Endothelial cell (in vitro differentiated cells): ENCODE data around the gene CASP8. TPM values are rescaled to one million over a fixed set of nuclear protein-coding genes. Genes with fewer than 3 reads are reported as not detected.

ENCODE experiments used
- DNase-seq: peaks from one replicate; pipeline ENCODE4 v3.0.0; 2021; ENCODE audit warnings: low spot score
- H3K27ac Mint-ChIP-seq: one replicate; pipeline ENCODE4 v1.8.0; 2021; ENCODE audit warnings: mixed read lengths, inconsistent platforms; ENCODE audit not compliant: unreplicated experiment
- H3K27me3 Mint-ChIP-seq: one replicate; pipeline ENCODE4 v1.8.0; 2021; ENCODE audit warnings: mild to moderate bottlenecking, moderate library complexity, mixed read lengths, inconsistent platforms; ENCODE audit not compliant: unreplicated experiment
- H3K36me3 Mint-ChIP-seq: one replicate; pipeline ENCODE4 v1.8.0; 2021; ENCODE audit warnings: mild to moderate bottlenecking, low read depth, mixed read lengths, inconsistent platforms; ENCODE audit not compliant: unreplicated experiment
- H3K4me1 Mint-ChIP-seq: one replicate; pipeline ENCODE4 v1.8.0; 2021; ENCODE audit warnings: mild to moderate bottlenecking, mixed read lengths, inconsistent platforms; ENCODE audit not compliant: unreplicated experiment
- H3K4me3 Mint-ChIP-seq: one replicate; pipeline ENCODE4 v1.8.0; 2021; ENCODE audit warnings: mild to moderate bottlenecking, mixed read lengths, inconsistent platforms; ENCODE audit not compliant: unreplicated experiment
- H3K9me3 Mint-ChIP-seq: one replicate; pipeline ENCODE4 v1.8.0; 2021; ENCODE audit warnings: mixed read lengths, inconsistent platforms; ENCODE audit not compliant: unreplicated experiment
- CTCF ChIP-seq: fragments of 200-600 bp; sonication (generic); IDR thresholded peaks from one replicate; pipeline ENCODE4 v1.5.0; 2021; ENCODE audit warnings: antibody characterized with exemption; ENCODE audit not compliant: unreplicated experiment
- total RNA-seq: library from RNA; stranded (reverse); fragmentation: NEBNext Ultra II Directional; extraction: Animal tissue kit (Norgen Biotek cat#: 25700); gene quantifications from one replicate; pipeline ENCODE4 v1.2.1, GENCODE V29; 2021; ENCODE audit not compliant: unreplicated experiment

CASP8 gene
- total RNA-seq, 1 donor from 2014 or later = 14.9 TPM

GRCh38 chr2:201258666-201259615 lies 1.4 kb upstream of the CASP8 start:
- DNase-seq = no peak
- peak overlapping the region; percentile 92 for H3K4me3 Mint-ChIP-seq
- peaks cover 16% of the 10 kb centered on the region for H3K27me3 Mint-ChIP-seq
- peaks cover 5% of the 10 kb centered on the region for H3K36me3 Mint-ChIP-seq
- TF ChIP-seq CTCF = no peak
- H3K9me3 Mint-ChIP-seq = no peaks in the 10 kb centered on the region
- peak overlapping the region; percentile 100 for H3K27ac Mint-ChIP-seq
- peaks cover 44% of the 10 kb centered on the region for H3K4me1 Mint-ChIP-seq

GRCh38 chr2:201261471-201261870 lies 1.1 kb downstream of the CASP8 start:
- no peaks in the 10 kb centered on the region for H3K9me3 Mint-ChIP-seq
- H3K4me1 Mint-ChIP-seq = peaks cover 52% of the 10 kb centered on the region
- H3K36me3 Mint-ChIP-seq = peaks cover 5% of the 10 kb centered on the region
- no peak for TF ChIP-seq CTCF
- peaks cover 16% of the 10 kb centered on the region for H3K27me3 Mint-ChIP-seq
- H3K27ac Mint-ChIP-seq = no peak overlapping the region
- DNase-seq = no peak
- no peak overlapping the region for H3K4me3 Mint-ChIP-seq

GRCh38 chr2:201261906-201262305 lies 1.6 kb downstream of the CASP8 start:
- Mint-ChIP-seq H3K4me1 (peaks cover 53% of the 10 kb centered on the region), H3K27me3 (peaks cover 15% of the 10 kb centered on the region), H3K4me3 (no peak overlapping the region), H3K27ac (no peak overlapping the region), H3K9me3 (no peaks in the 10 kb centered on the region), H3K36me3 (peaks cover 5% of the 10 kb centered on the region)
- TF ChIP-seq CTCF = no peak
- no peak for DNase-seq

- Mint-ChIP-seq H3K27ac (no peak overlapping the region), H3K4me3 (no peak overlapping the region), H3K27me3 (peaks cover 12% of the 10 kb centered on the region), H3K9me3 (no peaks in the 10 kb centered on the region), H3K4me1 (peaks cover 48% of the 10 kb centered on the region), H3K36me3 (peaks cover 5% of the 10 kb centered on the region)
- TF ChIP-seq CTCF = no peak
- DNase-seq = no peak
These were observed 2.4 kb downstream of the CASP8 start for GRCh38 chr2:201262718-201263117.

GRCh38 chr2:201263779-201264178 lies 3.4 kb downstream of the CASP8 start:
- TF ChIP-seq CTCF = no peak
- no peak for DNase-seq
- peaks cover 1% of the 10 kb centered on the region for H3K36me3 Mint-ChIP-seq
- no peak overlapping the region for H3K4me3 Mint-ChIP-seq
- H3K9me3 Mint-ChIP-seq = no peaks in the 10 kb centered on the region
- peaks cover 1% of the 10 kb centered on the region for H3K27me3 Mint-ChIP-seq
- H3K4me1 Mint-ChIP-seq = peaks cover 38% of the 10 kb centered on the region
- H3K27ac Mint-ChIP-seq = no peak overlapping the region
